Loucy (cell line): ENCODE measurements around the gene CDRT15.

Experiments used
- H2AFZ ChIP-seq: fragments of 200-600 bp; sonication (generic); 2 replicates; pipeline ENCODE4 v1.6.0; 2016; ENCODE audit warnings: antibody characterized with exemption, mild to moderate bottlenecking, low read length, moderate library complexity
- H3F3A ChIP-seq: fragments of 200-600 bp; 2 replicates; pipeline ENCODE4 v1.6.0; 2016; ENCODE audit warnings: antibody characterized with exemption, low read depth, mild to moderate bottlenecking
- H3K27me3 ChIP-seq: fragments of 200-600 bp; sonication (generic); 2 replicates; pipeline ENCODE4 v1.6.1; 2014; ENCODE audit warnings: low read length, mild to moderate bottlenecking; ENCODE audit not compliant: insufficient read depth, poor library complexity, severe bottlenecking
- H3K36me3 ChIP-seq: fragments of 200-600 bp; sonication (generic); 2 replicates; pipeline ENCODE4 v1.6.1; 2016; ENCODE audit warnings: low read length; ENCODE audit not compliant: insufficient read depth
- H3K4me1 ChIP-seq: fragments of 200-600 bp; sonication (generic); 2 replicates; pipeline ENCODE4 v1.5.1; 2014; ENCODE audit warnings: low read length, mild to moderate bottlenecking; ENCODE audit not compliant: insufficient read depth, poor library complexity, severe bottlenecking
- H3K4me2 ChIP-seq: fragments of 200-600 bp; sonication (generic); 2 replicates; pipeline ENCODE4 v1.6.0; 2014; ENCODE audit warnings: antibody characterized with exemption, low read length, low read depth, mild to moderate bottlenecking; ENCODE audit not compliant: poor library complexity, severe bottlenecking
- H3K4me3 ChIP-seq: fragments of 200-600 bp; sonication (generic); 2 replicates; pipeline ENCODE4 v1.5.1; 2014; ENCODE audit warnings: low read length, mild to moderate bottlenecking, mixed read lengths; ENCODE audit not compliant: poor library complexity, severe bottlenecking
- H3K79me2 ChIP-seq: fragments of 200-600 bp; sonication (generic); 2 replicates; pipeline ENCODE4 v1.6.1; 2014; ENCODE audit warnings: low read length; ENCODE audit not compliant: insufficient read depth
- H3K9ac ChIP-seq: fragments of 200-600 bp; sonication (generic); 2 replicates; pipeline ENCODE4 v1.6.0; 2014; ENCODE audit warnings: mild to moderate bottlenecking, low read depth, low read length, moderate library complexity; ENCODE audit not compliant: poor library complexity, severe bottlenecking
- H3K9me2 ChIP-seq: fragments of 200-600 bp; sonication (generic); replicated peaks from 2 replicates; pipeline ENCODE4 v1.6.1; 2016; ENCODE audit warnings: low read depth, low read length, mixed read lengths
- H3K9me3 ChIP-seq: fragments of 200-600 bp; sonication (generic); 2 replicates; pipeline ENCODE4 v1.6.1; 2014; ENCODE audit warnings: mild to moderate bottlenecking, antibody characterized with exemption, low read length, low read depth; ENCODE audit not compliant: insufficient read depth
- H4K20me1 ChIP-seq: fragments of 200-600 bp; sonication (generic); 2 replicates; pipeline ENCODE4 v1.6.0; 2014; ENCODE audit warnings: antibody characterized with exemption, low read length, mild to moderate bottlenecking; ENCODE audit not compliant: insufficient read depth, poor library complexity, severe bottlenecking
- CTCF ChIP-seq: fragments of 200-600 bp; sonication (generic); conservative IDR thresholded peaks from 2 replicates; pipeline ENCODE4 v1.5.1; 2014; ENCODE audit warnings: mild to moderate bottlenecking, antibody characterized with exemption, low read length
- EZH2phosphoT487 ChIP-seq: fragments of 200-600 bp; IDR thresholded peaks from 2 replicates; pipeline ENCODE4 v1.6.1; 2018; ENCODE audit warnings: antibody characterized with exemption, mild to moderate bottlenecking, moderate library complexity, borderline replicate concordance

The CDRT15 gene

GRCh38 chr17:14204084-14204483 is 32.6 kb downstream of the CDRT15 start:
- Histone ChIP-seq H3K9me3 (no peaks in the 10 kb centered on the region), H3K79me2 (no peaks in the 10 kb centered on the region), H3K4me3 (no peak overlapping the region), H3K9ac (no peak overlapping the region), H3K9me2 (no peaks in the 10 kb centered on the region), H3K4me2 (no peak overlapping the region), H4K20me1 (peaks cover 35% of the 10 kb centered on the region), H3K36me3 (peaks cover 5% of the 10 kb centered on the region; the same call in 1 of the 2 replicates), H3F3A (no peaks in the 10 kb centered on the region), H3K27me3 (peaks cover 30% of the 10 kb centered on the region), H3K4me1 (no peaks in the 10 kb centered on the region), H2AFZ (no peak overlapping the region)
- TF ChIP-seq CTCF (no peak), EZH2phosphoT487 (no peak)

- Histone ChIP-seq H3K9me3 (no peaks in the 10 kb centered on the region), H4K20me1 (peaks cover 42% of the 10 kb centered on the region), H3F3A (no peaks in the 10 kb centered on the region), H3K9me2 (no peaks in the 10 kb centered on the region), H3K4me1 (no peaks in the 10 kb centered on the region), H3K9ac (no peak overlapping the region), H3K4me2 (no peak overlapping the region), H3K4me3 (no peak overlapping the region), H2AFZ (no peak overlapping the region), H3K36me3 (peaks cover 5% of the 10 kb centered on the region; the same call in 1 of the 2 replicates), H3K79me2 (no peaks in the 10 kb centered on the region), H3K27me3 (peaks cover 35% of the 10 kb centered on the region)
- TF ChIP-seq EZH2phosphoT487 = no peak
- TF ChIP-seq CTCF = peak; percentile 44
Measured at GRCh38 chr17:14203388-14203787, 33.3 kb downstream of the CDRT15 start.

- Histone ChIP-seq H3K4me1 (no peaks in the 10 kb centered on the region), H3K36me3 (peaks cover 4% of the 10 kb centered on the region; the same call in 1 of the 2 replicates), H3K9ac (no peak overlapping the region), H3K4me2 (no peak overlapping the region), H3K27me3 (peaks cover 42% of the 10 kb centered on the region), H3K4me3 (no peak overlapping the region), H3F3A (no peaks in the 10 kb centered on the region), H3K9me2 (no peaks in the 10 kb centered on the region), H3K79me2 (no peaks in the 10 kb centered on the region), H3K9me3 (no peaks in the 10 kb centered on the region), H4K20me1 (peaks cover 46% of the 10 kb centered on the region), H2AFZ (no peak overlapping the region)
- TF ChIP-seq CTCF (no peak), EZH2phosphoT487 (no peak)
Measured at GRCh38 chr17:14202388-14203166, 34.1 kb downstream of the CDRT15 start.
